Fibroblast of lung (primary cell): Measurements from ENCODE around the gene BCS1L. TPM values are rescaled to one million over a fixed set of nuclear protein-coding genes. Genes with fewer than 3 reads are reported as not detected.

Experiments used
- DNase-seq, 2 donors: peaks; one replicate each; pipeline versions ENCODE4 v3.0.0 to v3.0.0-alpha.2; 2010; ENCODE audit warnings: low read depth in 2 of 2
- H2AFZ ChIP-seq: 2 replicates; pipeline ENCODE4 v1.5.1; 2012; ENCODE audit warnings: low read length, control low read depth, inconsistent platforms
- H3K27ac ChIP-seq: 2 replicates; pipeline ENCODE4 v1.5.1; 2011; ENCODE audit warnings: low read length, control low read depth; ENCODE audit not compliant: insufficient read depth
- H3K27me3 ChIP-seq: 2 replicates; pipeline ENCODE4 v1.5.1; 2011; ENCODE audit warnings: mild to moderate bottlenecking, low read length; ENCODE audit not compliant: control insufficient read depth, insufficient read depth
- H3K36me3 ChIP-seq: 2 replicates; pipeline ENCODE4 v1.5.1; 2011; ENCODE audit warnings: low read length; ENCODE audit not compliant: control insufficient read depth, insufficient read depth
- H3K4me1 ChIP-seq: 2 replicates; pipeline ENCODE4 v1.5.1; 2011; ENCODE audit warnings: low read length; ENCODE audit not compliant: control insufficient read depth, insufficient read depth; ENCODE audit errors: extremely low read depth
- H3K4me2 ChIP-seq: 2 replicates; pipeline ENCODE4 v1.5.1; 2011; ENCODE audit warnings: low read length, control low read depth; ENCODE audit not compliant: insufficient read depth; ENCODE audit errors: extremely low read depth
- H3K4me3 ChIP-seq, 4 experiments: fragments of 200-600 bp in 1 of 4; sonication (generic) in 1 of 4; replicated peaks in 1 of 4; 2 replicates each; pipeline ENCODE4 v1.5.1; 2011 to 2016; ENCODE audit warnings: low read length in 4 of 4, low read depth in 3 of 4, mild to moderate bottlenecking in 3 of 4, control low read depth in 2 of 4, inconsistent platforms in 1 of 4, mixed read lengths in 1 of 4; ENCODE audit not compliant: insufficient read depth in 1 of 4; ENCODE audit errors: control extremely low read depth in 1 of 4
- H3K79me2 ChIP-seq: 2 replicates; pipeline ENCODE4 v1.5.1; 2012; ENCODE audit warnings: mild to moderate bottlenecking, low read length, inconsistent platforms; ENCODE audit not compliant: control insufficient read depth, insufficient read depth
- H3K9ac ChIP-seq: 2 replicates; pipeline ENCODE4 v1.5.1; 2011; ENCODE audit warnings: mild to moderate bottlenecking, low read length, control low read depth; ENCODE audit not compliant: insufficient read depth
- H3K9me3 ChIP-seq: 2 replicates; pipeline ENCODE4 v1.5.1; 2012; ENCODE audit warnings: low read depth, low read length; ENCODE audit not compliant: control insufficient read depth, insufficient read depth
- H4K20me1 ChIP-seq: 2 replicates; pipeline ENCODE4 v1.5.1; 2011; ENCODE audit warnings: low read length; ENCODE audit not compliant: control insufficient read depth, insufficient read depth; ENCODE audit errors: extremely low read depth
- CTCF ChIP-seq, 2 donors: IDR thresholded peaks in 1 of 2; conservative IDR thresholded peaks in 1 of 2; 1 replicate in 1 of 2; 2 replicates in 1 of 2; pipeline ENCODE4 v1.5.1; 2011 to 2012; ENCODE audit warnings: low read length in 2 of 2, control low read depth in 1 of 2, inconsistent platforms in 1 of 2, low read depth in 1 of 2, mild to moderate bottlenecking in 1 of 2
- EZH2 ChIP-seq: IDR thresholded peaks from 2 replicates; pipeline ENCODE4 v1.5.1; 2012; ENCODE audit warnings: low read length, control low read depth, mild to moderate bottlenecking; ENCODE audit errors: missing control alignments
- polyA plus RNA-seq, 2 donors: library from polyadenylated mRNA; depleted of rRNA in 1 of 2; stranded (reverse) in 1 of 2; unstranded in 1 of 2; fragments of >200 nt; gene quantifications; 2 replicates each; pipeline ENCODE4 v1.2.1, GENCODE V29; 2011 to 2012; ENCODE audit warnings: missing spikeins in 1 of 2
- total RNA-seq: library from RNA; depleted of rRNA; stranded (reverse); fragments of >200 nt; gene quantifications from 2 replicates; pipeline ENCODE4 v1.2.1, GENCODE V29; 2014

Gene BCS1L
- total and polyA plus RNA-seq, 2 donors (not counting 1 experiment from before 2014, with no cell fraction given) = 28.8 to 38.3 TPM

GRCh38 chr2:218708086-218708485 is 48.6 kb downstream of the BCS1L start:
- TF ChIP-seq CTCF (conservative IDR thresholded peaks at IDR 0.05 in 1 of 2, IDR thresholded peaks at IDR 0.05 in 1 of 2; ENCODE audit: low read depth in 1 of 2, low read length in 2 of 2) (no peak), EZH2 (no peak)

DNA sequence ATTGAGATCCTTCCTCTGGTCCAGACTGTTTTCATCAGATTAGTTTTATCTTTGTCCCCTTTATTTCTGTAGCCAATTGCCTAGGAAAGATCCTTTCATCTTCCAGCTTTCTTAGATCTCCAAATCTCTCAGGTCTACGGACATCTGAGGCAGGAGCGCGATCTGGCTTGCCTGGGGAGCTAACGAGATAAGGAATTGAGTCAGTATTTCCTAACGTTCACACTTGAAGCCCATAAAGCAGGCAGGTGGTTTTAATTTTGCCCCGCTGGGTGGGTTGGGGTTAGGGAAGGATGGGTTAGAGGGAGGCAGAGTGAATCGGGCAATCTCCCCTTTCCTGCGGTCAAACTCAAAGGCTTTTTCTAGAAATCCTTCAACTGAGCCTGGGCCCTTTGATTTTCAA is 50.4 kb downstream of the BCS1L start:
- Histone ChIP-seq H3K27ac (no peak overlapping the region), H3K4me1 (no peaks in the 10 kb centered on the region), H3K4me2 (no peak overlapping the region), H3K36me3 (no peaks in the 10 kb centered on the region), H4K20me1 (no peaks in the 10 kb centered on the region), H3K79me2 (peaks cover 28% of the 10 kb centered on the region), H2AFZ (peak overlapping the region; percentile 82), H3K4me3 (peak overlapping the region in 1 of 4 experiments; percentile 78), H3K9me3 (no peaks in the 10 kb centered on the region), H3K9ac (no peak overlapping the region), H3K27me3 (no peaks in the 10 kb centered on the region)
- no peak for TF ChIP-seq EZH2
- DNase-seq = no peak

More at GRCh38 chr2:218708086-218708485, 48.6 kb downstream of the BCS1L start:
- Histone ChIP-seq H4K20me1 (no peaks in the 10 kb centered on the region), H2AFZ (no peak overlapping the region), H3K4me2 (no peak overlapping the region), H3K4me1 (no peaks in the 10 kb centered on the region), H3K4me3 (no peak overlapping the region), H3K27ac (no peak overlapping the region), H3K9ac (no peak overlapping the region), H3K27me3 (no peaks in the 10 kb centered on the region), H3K79me2 (peaks cover 15% of the 10 kb centered on the region), H3K36me3 (no peaks in the 10 kb centered on the region), H3K9me3 (no peaks in the 10 kb centered on the region)
- DNase-seq = no peak

DNA sequence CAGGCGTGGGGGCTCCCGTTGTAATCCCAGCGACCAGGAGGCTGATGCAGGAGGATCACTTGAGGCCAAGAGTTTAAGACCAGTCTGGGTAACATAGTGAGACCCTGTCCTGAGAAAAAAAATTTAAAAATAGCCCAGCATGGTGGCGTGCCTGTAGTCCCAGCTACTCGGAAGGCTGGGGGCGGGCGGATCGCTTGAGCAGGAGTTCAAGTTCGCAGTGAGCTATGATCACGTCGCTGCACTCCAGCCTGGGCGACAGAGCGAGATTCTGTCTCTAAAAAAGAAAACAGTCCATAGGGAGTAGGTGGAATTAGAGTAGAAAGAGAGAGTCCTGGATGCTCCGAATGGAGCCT is 50.8 kb downstream of the BCS1L start:
- Histone ChIP-seq H2AFZ (peak overlapping the region; percentile 82), H3K36me3 (no peaks in the 10 kb centered on the region), H4K20me1 (no peaks in the 10 kb centered on the region), H3K4me2 (peak overlapping the region; percentile 72), H3K27ac (no peak overlapping the region), H3K9me3 (no peaks in the 10 kb centered on the region), H3K79me2 (peaks cover 31% of the 10 kb centered on the region), H3K27me3 (no peaks in the 10 kb centered on the region), H3K4me1 (no peaks in the 10 kb centered on the region), H3K4me3 (peak overlapping the region; percentile 26 to 78 (median 58)), H3K9ac (no peak overlapping the region)
- no peak for TF ChIP-seq CTCF (conservative IDR thresholded peaks at IDR 0.05 in 1 of 2, IDR thresholded peaks at IDR 0.05 in 1 of 2; ENCODE audit: low read depth in 1 of 2, low read length in 2 of 2)
- TF ChIP-seq EZH2 = no peak
- no peak for DNase-seq
